Neural cell (in vitro differentiated cells): ENCODE data around the gene FKBP1B. TPM values are rescaled to one million over a fixed set of nuclear protein-coding genes. Genes with fewer than 3 reads are reported as not detected.

ENCODE experiments used
- H2AFZ ChIP-seq: fragments of 200-600, 300-800 bp; sonication (generic), shearing (Covaris generic); 2 replicates; pipeline ENCODE4 v1.6.0; 2014; ENCODE audit warnings: low read depth, mild to moderate bottlenecking, antibody characterized with exemption, low read length, moderate library complexity
- H3F3A ChIP-seq: fragments of 200-600 bp; shearing (Covaris generic); 2 replicates; pipeline ENCODE4 v1.6.1; 2016; ENCODE audit warnings: mild to moderate bottlenecking, moderate library complexity, mixed read lengths, antibody characterized with exemption, low read length; ENCODE audit not compliant: insufficient read depth, poor library complexity, severe bottlenecking
- H3K27ac ChIP-seq: fragments of 200-600, 300-800 bp; sonication (generic), shearing (Covaris generic); 2 replicates; pipeline ENCODE4 v1.5.1; 2014; ENCODE audit warnings: mild to moderate bottlenecking, low read length, moderate library complexity
- H3K27me3 ChIP-seq: fragments of 300-800, 200-600 bp; sonication (generic), shearing (Covaris generic); 2 replicates; pipeline ENCODE4 v1.6.0; 2014; ENCODE audit warnings: mild to moderate bottlenecking, low read depth, low read length, moderate library complexity; ENCODE audit not compliant: insufficient read depth
- H3K36me3 ChIP-seq: fragments of 300-800, 200-600 bp; sonication (generic), shearing (Covaris generic); 2 replicates; pipeline ENCODE4 v1.5.1; 2014; ENCODE audit warnings: mild to moderate bottlenecking, antibody characterized with exemption, low read length, moderate library complexity; ENCODE audit not compliant: insufficient read depth
- H3K4me2 ChIP-seq: fragments of 300-800, 200-600 bp; sonication (generic), shearing (Covaris generic); 2 replicates; pipeline ENCODE4 v1.6.0; 2014; ENCODE audit warnings: mild to moderate bottlenecking, low read length
- H3K4me3 ChIP-seq: fragments of 300-800, 200-600 bp; sonication (generic), shearing (Covaris generic); 2 replicates; pipeline ENCODE4 v1.5.1; 2014; ENCODE audit warnings: mild to moderate bottlenecking, low read length, moderate library complexity
- H3K79me2 ChIP-seq: fragments of 200-600 bp; shearing (Covaris generic); replicated peaks from 2 replicates; pipeline ENCODE4 v1.6.0; 2014; ENCODE audit warnings: mild to moderate bottlenecking, low read length, moderate library complexity; ENCODE audit not compliant: insufficient read depth
- H3K9ac ChIP-seq: fragments of 300-800, 200-600 bp; sonication (generic), shearing (Covaris generic); 2 replicates; pipeline ENCODE4 v1.6.1; 2016; ENCODE audit warnings: mild to moderate bottlenecking, low read length, mixed read lengths
- H3K9me2 ChIP-seq: fragments of 200-600 bp; shearing (Covaris generic); 2 replicates; pipeline ENCODE4 v1.6.1; 2016; ENCODE audit warnings: mild to moderate bottlenecking, low read length, mixed read lengths; ENCODE audit not compliant: insufficient read depth
- H3K9me3 ChIP-seq: fragments of 200-600, 300-800 bp; sonication (generic), shearing (Covaris generic); 2 replicates; pipeline ENCODE4 v1.6.1; 2016; ENCODE audit warnings: mild to moderate bottlenecking, mixed run types, low read length, moderate library complexity, mixed read lengths
- H4K20me1 ChIP-seq: fragments of 200-600 bp; shearing (Covaris generic); 2 replicates; pipeline ENCODE4 v1.6.1; 2016; ENCODE audit warnings: mild to moderate bottlenecking, mixed run types; ENCODE audit not compliant: insufficient read depth
- CTCF ChIP-seq: fragments of 450-650 bp; IDR thresholded peaks from 2 replicates; pipeline ENCODE4 v1.5.1; 2014; ENCODE audit warnings: antibody characterized with exemption, mild to moderate bottlenecking, moderate library complexity; ENCODE audit not compliant: poor library complexity, severe bottlenecking
- EP300 ChIP-seq: fragments of 450-650 bp; conservative IDR thresholded peaks from 2 replicates; pipeline ENCODE4 v1.6.1; 2014; ENCODE audit warnings: antibody characterized with exemption, mild to moderate bottlenecking, moderate library complexity; ENCODE audit not compliant: poor library complexity, severe bottlenecking
- EZH2 ChIP-seq: fragments of 200-600, 300-800 bp; shearing (Covaris generic), sonication (generic); IDR thresholded peaks from 2 replicates; pipeline ENCODE4 v1.6.1; 2014; ENCODE audit warnings: antibody characterized with exemption, low read length, borderline replicate concordance, mild to moderate bottlenecking; ENCODE audit not compliant: insufficient read depth, poor library complexity, severe bottlenecking
- MXI1 ChIP-seq: fragments of 450-650 bp; conservative IDR thresholded peaks from 2 replicates; pipeline ENCODE4 v1.6.1; 2014; ENCODE audit warnings: antibody characterized with exemption, mild to moderate bottlenecking; ENCODE audit not compliant: poor library complexity, severe bottlenecking
- POLR2AphosphoS5 ChIP-seq: IDR thresholded peaks from 2 replicates; pipeline ENCODE4 v1.6.1; 2012
- RAD21 ChIP-seq: fragments of 450-650 bp; conservative IDR thresholded peaks from 2 replicates; pipeline ENCODE4 v1.6.1; 2014; ENCODE audit warnings: antibody characterized with exemption, mild to moderate bottlenecking, moderate library complexity
- SMC3 ChIP-seq: fragments of 450-650 bp; conservative IDR thresholded peaks from 2 replicates; pipeline ENCODE4 v1.6.1; 2014; ENCODE audit warnings: antibody characterized with exemption, mild to moderate bottlenecking, moderate library complexity; ENCODE audit not compliant: poor library complexity
- TAF1 ChIP-seq: IDR thresholded peaks from 2 replicates; pipeline ENCODE4 v1.6.1; 2012; ENCODE audit warnings: low read depth
- polyA plus RNA-seq: library from polyadenylated mRNA; depleted of rRNA; stranded (reverse); fragments of >200 nt; gene quantifications from 2 replicates; pipeline ENCODE4 v1.2.3, GENCODE V29; 2014
- TF ChIP-seq, protein P1 (sequence below): IDR thresholded peaks from 2 replicates; pipeline ENCODE4 v1.6.1; 2012; ENCODE audit warnings: borderline replicate concordance

FKBP1B gene
- polyA plus RNA-seq, 1 donor from 2014 or later = 154 TPM

- TF ChIP-seq RAD21 (no peak), SMC3 (no peak), MXI1 (no peak), CTCF (no peak)
- Histone ChIP-seq H3K36me3 (no peaks in the 10 kb centered on the region), H2AFZ (no peak overlapping the region), H3K9ac (no peak overlapping the region), H4K20me1 (no peaks in the 10 kb centered on the region), H3K27me3 (no peaks in the 10 kb centered on the region), H3F3A (no peaks in the 10 kb centered on the region), H3K79me2 (peaks cover 12% of the 10 kb centered on the region), H3K9me2 (no peaks in the 10 kb centered on the region), H3K9me3 (no peaks in the 10 kb centered on the region), H3K4me2 (peak overlapping the region; percentile 72), H3K4me3 (peak overlapping the region; percentile 75), H3K27ac (no peak overlapping the region)
Measured at GRCh38 chr2:24045511-24046508, 3.7 kb upstream of the FKBP1B start.

DNA sequence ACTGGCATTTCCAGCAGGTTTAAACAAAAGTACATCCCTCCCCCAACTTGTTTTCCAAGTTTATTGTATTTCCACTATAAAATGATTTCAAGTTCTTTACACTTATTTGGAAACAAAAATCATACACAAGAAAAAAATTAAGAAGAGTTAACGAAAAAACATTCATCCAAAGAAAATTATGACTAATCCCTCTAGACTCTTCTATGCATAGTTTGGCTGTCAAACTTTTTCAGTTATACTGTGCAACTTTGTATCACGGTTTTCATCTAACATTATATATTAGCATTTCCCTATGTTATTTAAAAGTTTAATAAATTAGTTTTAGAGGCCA is 3.0 kb upstream of the FKBP1B start:
- H3K79me2 ChIP-seq = peaks cover 12% of the 10 kb centered on the region
- no peaks in the 10 kb centered on the region for H3K27me3 ChIP-seq
- H4K20me1 ChIP-seq = no peaks in the 10 kb centered on the region

More for the DNA sequence above, 3.0 kb upstream of the FKBP1B start:
- TF ChIP-seq EP300 (no peak), TAF1 (no peak), SMC3 (no peak), CTCF (no peak), RAD21 (no peak), MXI1 (no peak), POLR2AphosphoS5 (no peak), EZH2 (no peak)
- TF ChIP-seq, protein P1, sequence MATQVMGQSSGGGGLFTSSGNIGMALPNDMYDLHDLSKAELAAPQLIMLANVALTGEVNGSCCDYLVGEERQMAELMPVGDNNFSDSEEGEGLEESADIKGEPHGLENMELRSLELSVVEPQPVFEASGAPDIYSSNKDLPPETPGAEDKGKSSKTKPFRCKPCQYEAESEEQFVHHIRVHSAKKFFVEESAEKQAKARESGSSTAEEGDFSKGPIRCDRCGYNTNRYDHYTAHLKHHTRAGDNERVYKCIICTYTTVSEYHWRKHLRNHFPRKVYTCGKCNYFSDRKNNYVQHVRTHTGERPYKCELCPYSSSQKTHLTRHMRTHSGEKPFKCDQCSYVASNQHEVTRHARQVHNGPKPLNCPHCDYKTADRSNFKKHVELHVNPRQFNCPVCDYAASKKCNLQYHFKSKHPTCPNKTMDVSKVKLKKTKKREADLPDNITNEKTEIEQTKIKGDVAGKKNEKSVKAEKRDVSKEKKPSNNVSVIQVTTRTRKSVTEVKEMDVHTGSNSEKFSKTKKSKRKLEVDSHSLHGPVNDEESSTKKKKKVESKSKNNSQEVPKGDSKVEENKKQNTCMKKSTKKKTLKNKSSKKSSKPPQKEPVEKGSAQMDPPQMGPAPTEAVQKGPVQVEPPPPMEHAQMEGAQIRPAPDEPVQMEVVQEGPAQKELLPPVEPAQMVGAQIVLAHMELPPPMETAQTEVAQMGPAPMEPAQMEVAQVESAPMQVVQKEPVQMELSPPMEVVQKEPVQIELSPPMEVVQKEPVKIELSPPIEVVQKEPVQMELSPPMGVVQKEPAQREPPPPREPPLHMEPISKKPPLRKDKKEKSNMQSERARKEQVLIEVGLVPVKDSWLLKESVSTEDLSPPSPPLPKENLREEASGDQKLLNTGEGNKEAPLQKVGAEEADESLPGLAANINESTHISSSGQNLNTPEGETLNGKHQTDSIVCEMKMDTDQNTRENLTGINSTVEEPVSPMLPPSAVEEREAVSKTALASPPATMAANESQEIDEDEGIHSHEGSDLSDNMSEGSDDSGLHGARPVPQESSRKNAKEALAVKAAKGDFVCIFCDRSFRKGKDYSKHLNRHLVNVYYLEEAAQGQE = no peak
- no peaks in the 10 kb centered on the region for H3K9me2 ChIP-seq
- H3K4me2 ChIP-seq = peak overlapping the region; percentile 72
- no peak overlapping the region for H3K27ac ChIP-seq
- H3K9me3 ChIP-seq = no peaks in the 10 kb centered on the region
- peak overlapping the region; percentile 69 for H3K9ac ChIP-seq
- H3K4me3 ChIP-seq = peak overlapping the region; percentile 75
- peak overlapping the region; percentile 86 for H2AFZ ChIP-seq
- no peaks in the 10 kb centered on the region for H3F3A ChIP-seq
- no peaks in the 10 kb centered on the region for H3K36me3 ChIP-seq
